GM18861 (cell line): Measurements from ENCODE around the gene TOX3.

Experiments
- ATAC-seq: cut with Tn5 transposase; IDR thresholded peaks from one replicate; pipeline ENCODE4 v1.9.1; 2021; ENCODE audit not compliant: unreplicated experiment

TOX3 gene

DNA sequence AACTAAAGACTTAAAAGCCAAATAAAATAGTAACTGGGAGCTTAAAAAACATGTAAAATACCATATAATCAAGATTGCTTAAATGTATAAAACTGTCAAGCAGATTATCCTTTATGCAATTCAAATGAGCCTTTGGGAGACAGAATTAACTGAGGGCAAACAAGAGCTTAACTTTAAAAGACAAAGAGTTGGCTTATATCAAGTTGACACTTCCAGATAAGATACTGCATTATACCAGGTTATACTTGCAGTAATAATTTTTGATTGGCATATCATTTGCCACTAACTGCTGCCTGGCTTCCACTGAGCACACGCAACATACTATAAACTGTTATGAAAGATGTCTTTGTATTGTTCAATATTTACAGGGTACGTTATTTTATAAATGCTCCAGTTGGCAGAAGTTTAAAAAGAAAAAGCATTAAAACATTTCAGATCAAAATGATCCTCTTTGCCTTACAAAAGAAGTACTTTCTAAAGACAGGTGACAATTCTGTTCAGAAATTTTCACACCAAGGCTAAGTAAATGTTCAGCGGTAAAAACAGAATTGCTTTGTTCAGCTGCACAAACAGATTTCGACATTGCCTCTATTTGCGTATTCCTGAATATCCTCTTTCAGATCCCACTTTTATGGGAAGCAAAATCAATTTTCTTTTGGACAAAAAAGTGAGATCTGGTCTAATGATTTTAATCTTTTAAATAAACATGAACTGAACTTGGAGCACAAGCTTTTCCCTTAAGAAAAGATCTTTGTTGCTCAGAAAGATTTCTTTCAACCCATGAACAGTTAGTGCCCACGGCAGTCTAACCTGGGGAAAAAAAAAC lies 50.7 kb downstream of the TOX3 start:
- ATAC-seq: no peak

GRCh38 chr16:52494621-52495020 lies 52.3 kb downstream of the TOX3 start:
- ATAC-seq: no peak

GRCh38 chr16:52494145-52494544 lies 52.8 kb downstream of the TOX3 start:
- ATAC-seq: no peak

DNA sequence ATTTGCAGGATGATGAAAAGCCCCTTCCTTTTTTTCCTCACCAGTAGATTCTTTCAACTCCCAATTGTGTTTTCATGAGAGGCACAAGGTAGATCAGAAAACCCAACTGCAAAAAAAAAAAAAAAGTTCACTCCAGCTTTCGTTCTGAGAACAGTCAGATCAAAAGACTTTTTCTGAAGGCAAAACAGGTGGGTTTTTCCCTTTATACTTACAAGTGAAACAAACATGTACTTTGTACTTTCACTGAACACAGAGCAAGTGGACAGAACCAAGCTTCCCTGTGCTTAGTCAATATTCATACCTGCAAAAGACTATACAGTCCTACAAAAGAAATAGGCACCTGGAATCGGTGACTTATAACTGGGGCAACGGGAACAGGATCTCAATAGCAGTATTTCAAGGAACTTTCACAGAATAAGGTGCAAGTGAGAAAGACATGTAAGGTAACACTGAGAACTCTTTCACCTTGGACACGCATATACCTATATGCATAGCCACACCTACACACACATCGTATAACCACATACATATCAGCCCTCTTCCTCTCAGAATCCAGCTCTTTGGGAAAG lies 54.1 kb downstream of the TOX3 start:
- peak; percentile 92 for ATAC-seq

GRCh38 chr16:52491216-52491615 lies 55.7 kb downstream of the TOX3 start:
- no peak for ATAC-seq

DNA sequence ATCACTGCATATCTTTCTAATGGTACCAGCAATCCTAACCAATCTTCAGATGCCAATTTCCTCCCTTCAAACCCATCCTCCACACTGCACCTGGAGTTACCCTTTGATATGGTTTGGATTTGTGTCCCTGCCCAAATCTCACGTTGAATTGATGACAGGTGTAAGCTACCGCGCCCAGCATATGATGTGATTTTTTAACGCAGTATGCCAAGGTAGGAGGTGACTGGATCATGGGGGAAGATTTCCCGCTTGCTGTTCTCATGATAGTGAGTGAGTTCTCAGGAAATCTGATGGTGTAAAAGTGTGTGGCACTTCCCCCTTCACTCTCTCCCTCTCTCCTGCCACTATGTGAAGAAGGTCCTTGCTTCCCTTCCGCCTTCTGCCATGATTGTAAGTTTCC lies 57.0 kb downstream of the TOX3 start:
- ATAC-seq: no peak

DNA sequence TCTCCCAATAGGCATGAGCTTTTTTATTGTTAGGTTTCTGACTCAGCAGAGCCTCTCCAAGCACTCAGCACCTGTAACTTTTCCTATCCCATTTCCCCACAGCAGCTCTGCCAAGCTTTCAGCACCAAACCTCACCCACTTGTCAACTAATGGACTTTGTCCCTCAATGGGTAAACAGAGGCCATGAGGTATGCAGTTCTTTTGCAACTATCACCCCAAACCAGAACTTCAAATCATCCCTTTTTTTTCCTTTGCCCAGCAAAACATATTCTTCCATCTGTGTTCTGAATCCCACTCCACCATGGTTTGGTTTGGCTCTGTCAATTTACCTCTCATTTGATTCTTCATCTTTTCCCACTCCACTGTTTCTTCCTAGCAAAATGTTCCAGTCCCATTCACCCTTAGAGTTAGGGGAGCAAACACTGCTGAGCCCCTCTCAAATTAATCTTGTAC lies 58.1 kb downstream of the TOX3 start:
- no peak for ATAC-seq

GRCh38 chr16:52487849-52488457 lies 59.0 kb downstream of the TOX3 start:
- no peak for ATAC-seq

- ATAC-seq: no peak
Observed at GRCh38 chr16:52480237-52480636, 66.7 kb downstream of the TOX3 start.

GRCh38 chr16:52476111-52476510 lies 70.8 kb downstream of the TOX3 start:
- no peak for ATAC-seq

DNA sequence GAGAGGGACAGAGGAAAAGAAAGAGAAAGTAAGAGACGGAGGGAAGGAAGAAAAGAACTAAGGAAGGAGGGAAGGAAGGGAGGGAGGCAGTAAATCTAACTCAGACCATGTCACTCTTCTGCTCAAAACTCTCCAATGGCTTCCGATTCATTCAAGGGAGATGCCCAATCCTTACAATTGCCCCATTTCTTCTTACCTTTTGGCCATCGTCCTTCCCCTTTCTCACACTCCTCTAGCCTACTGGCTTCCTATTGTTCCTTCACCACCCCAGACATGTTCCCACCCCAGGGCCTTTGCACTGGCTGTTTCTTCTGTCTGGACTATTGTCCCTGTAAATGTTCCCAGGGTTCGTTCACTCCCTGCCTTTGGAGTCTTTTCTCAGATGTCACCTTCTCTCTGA lies 72.3 kb downstream of the TOX3 start:
- ATAC-seq: no peak

- no peak for ATAC-seq
Observed at GRCh38 chr16:52473096-52473495, 73.8 kb downstream of the TOX3 start.

- ATAC-seq: no peak
Observed at GRCh38 chr16:52471650-52472370, 75.1 kb downstream of the TOX3 start.

DNA sequence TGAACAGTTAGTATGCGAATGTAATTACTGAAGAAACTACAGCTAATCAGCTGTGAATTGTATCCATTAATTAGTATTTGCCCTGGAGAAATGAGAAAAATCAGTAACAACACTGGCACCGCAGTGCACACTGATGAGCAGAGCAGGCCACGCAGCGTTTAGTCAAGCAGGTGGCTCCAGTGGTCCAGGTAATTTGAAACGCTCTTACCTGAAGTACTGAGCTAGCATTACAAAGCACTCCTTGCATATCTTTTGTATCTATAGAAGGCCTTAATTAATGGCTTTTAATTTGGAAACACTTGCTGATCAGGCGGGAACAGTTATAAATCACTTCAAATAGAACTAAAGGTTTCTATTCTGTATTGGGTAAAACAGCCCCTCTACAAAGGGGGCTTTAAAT lies 76.4 kb downstream of the TOX3 start:
- ATAC-seq: no peak

DNA sequence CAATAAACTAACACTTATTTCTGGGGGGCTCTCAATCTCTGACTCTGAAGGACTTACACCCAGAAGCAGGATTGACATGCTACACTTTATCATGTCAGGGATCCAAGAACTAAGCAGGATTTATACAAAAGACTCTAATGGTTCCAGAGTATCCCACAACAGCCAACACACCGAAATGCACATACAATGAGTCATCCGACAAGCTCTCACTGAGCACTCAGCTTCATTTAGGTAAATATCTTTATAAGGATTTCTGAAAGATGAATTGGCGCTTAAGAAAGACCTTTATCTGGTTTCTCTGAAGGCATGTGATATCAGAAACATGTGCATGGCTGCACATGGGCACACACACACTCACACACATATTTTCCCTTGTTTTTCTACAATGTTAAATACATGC lies 77.2 kb downstream of the TOX3 start:
- ATAC-seq: no peak

- no peak for ATAC-seq
Observed at GRCh38 chr16:52469091-52469490, 77.9 kb downstream of the TOX3 start.

DNA sequence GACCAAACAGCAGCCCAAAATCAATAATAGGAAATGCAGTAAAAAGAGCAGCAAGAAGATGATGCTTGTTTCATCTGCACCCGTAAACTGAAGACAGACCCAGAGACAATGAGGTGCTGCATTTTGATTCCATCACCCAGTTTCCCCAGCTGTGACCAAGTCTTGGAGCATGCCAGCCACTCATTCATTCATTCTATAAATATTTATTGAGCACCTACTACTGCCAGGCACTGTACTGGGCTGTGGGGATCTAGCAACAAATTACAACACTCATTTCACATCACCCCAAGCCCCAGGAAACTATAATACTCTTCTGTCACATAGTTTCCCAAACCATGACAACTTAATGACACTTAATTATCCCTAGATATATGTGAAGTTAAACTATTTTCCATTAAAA lies 79.2 kb downstream of the TOX3 start:
- ATAC-seq: no peak

DNA sequence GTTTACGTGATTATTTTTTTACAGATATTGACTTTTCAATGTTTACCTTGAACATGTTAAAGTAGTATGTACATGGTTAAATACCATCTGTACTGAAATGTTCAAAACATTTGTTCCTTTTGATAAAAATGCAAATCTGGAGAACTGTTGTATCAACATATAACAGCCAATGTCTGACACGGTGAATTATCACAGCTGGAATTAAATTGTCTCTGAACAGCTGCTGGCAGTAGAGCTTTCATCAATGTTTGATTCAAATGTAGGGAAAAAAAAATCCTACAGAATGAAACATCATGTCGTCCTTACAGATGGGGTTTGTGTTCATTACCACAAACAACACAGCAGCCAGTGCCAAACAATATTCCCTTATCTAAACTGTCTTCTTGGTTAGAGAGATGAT lies 79.9 kb downstream of the TOX3 start:
- ATAC-seq: no peak

GRCh38 chr16:52465711-52466267 lies 81.2 kb downstream of the TOX3 start:
- no peak for ATAC-seq

- ATAC-seq: no peak
Observed at GRCh38 chr16:52463904-52464303, 83.0 kb downstream of the TOX3 start.

DNA sequence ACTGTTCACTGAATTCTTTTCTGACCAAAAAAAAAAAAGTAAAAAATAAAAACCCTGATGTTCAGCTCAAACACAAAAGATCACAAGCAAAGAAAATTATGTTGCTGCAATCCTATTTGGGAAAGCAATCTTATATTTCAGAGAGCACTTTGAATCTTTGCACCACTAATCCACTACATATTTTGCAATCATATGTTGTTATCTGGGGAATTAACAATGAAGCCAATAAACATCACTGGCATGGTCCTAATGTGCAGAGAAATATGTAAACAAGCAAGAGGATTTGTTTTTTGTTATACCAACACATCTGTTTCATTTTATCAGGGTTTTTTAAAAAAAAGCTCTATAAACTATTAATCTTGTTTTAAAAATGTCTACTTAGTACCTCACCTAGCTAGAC lies 84.1 kb downstream of the TOX3 start:
- ATAC-seq: no peak
